Epithelial cell of esophagus (primary cell): ENCODE measurements around the gene PKD1L1.

Experiments used
- DNase-seq: peaks from one replicate; pipeline ENCODE4 v3.0.0; 2010; ENCODE audit warnings: low read depth
- H3K4me3 ChIP-seq: 2 replicates; pipeline ENCODE4 v1.5.1; 2011; ENCODE audit warnings: mild to moderate bottlenecking, low read length, control low read depth
- CTCF ChIP-seq: IDR thresholded peaks from 2 replicates; pipeline ENCODE4 v1.5.1; 2011; ENCODE audit warnings: low read depth, mild to moderate bottlenecking, low read length, control low read depth, inconsistent platforms; ENCODE audit not compliant: insufficient read depth; ENCODE audit errors: missing control alignments

The PKD1L1 gene

DNA sequence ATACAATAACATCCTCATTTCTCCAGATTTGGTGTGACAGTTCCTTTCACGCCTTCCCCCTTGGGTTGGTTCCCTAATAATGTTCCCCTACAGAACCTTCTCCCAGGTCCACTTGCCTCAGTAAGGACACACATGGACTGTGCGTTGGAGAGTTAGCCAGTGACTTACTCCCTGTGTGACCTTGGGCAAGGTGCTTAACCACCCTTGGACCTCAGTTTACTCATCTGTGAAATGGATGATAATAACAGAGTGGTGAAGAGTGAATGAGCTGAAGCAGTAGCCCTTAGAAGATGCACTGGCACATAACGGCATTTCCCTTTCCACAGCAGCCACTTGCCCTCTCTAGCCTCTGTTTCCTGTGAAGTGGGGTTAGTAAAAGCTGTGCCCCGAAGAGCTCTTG lies 175.8 kb downstream of the PKD1L1 start:
- no peak for DNase-seq
- TF ChIP-seq CTCF, result no peak

DNA sequence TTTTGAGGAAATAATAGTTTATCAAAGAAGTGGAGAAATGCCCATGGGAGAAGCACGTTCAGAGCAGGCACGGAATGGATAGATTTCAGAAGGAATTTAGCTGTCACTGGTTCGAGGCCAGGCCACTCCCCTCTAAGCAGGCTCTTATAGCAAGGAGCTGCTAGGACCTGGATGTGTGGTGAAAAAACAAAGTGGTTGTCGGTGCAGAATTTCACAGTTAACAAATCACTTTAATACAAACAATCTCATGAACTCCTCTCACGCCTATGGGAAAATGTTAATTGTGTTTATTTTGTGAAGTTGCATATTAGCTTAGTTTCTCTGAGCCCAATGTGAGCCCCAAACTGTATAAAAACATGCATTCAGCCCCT lies 176.3 kb downstream of the PKD1L1 start:
- no peak for TF ChIP-seq CTCF
- no peak for DNase-seq

More for the DNA sequence above, 175.8 kb downstream of the PKD1L1 start:
- H3K4me3 ChIP-seq, result no peak overlapping the region

DNA sequence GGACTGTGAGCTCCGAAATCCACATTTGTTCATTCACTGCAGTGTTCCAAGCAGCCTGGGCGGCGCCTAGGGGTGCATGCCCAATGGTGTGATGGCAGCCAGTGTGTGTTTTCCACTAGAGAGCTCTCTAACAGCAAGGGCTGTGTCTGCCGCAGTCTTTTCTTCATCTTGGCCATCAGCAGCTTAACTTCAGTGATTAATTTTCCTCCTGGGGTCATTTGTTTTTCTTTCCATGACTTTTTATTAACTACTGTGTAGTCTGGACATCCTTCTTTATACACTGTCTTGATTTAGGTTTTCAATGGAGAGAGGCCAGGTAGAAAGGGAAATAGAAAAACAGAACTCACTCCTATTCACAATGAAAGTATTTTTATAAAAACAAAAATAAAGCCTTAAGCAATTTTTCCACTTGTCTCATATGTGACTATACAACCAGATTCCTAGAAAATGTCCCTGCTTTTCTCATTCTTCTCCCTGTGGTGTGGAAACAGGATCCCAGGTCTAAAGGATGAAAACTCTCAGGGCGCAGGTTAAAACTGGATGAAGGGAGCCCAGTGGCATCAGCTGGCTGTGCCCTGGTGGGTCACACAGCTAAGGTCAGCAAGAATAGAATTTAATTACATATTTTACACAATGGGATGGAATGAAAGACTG lies 176.8 kb downstream of the PKD1L1 start:
- TF ChIP-seq CTCF, result no peak
- H3K4me3 ChIP-seq, result no peak overlapping the region
- no peak for DNase-seq

More for the DNA sequence above, 176.3 kb downstream of the PKD1L1 start:
- no peak overlapping the region for H3K4me3 ChIP-seq

- no peak for TF ChIP-seq CTCF
- no peak overlapping the region for H3K4me3 ChIP-seq
- no peak for DNase-seq
These were observed 182.1 kb downstream of the PKD1L1 start for GRCh38 chr7:47766126-47766525.

GRCh38 chr7:47765373-47765979 lies 182.8 kb downstream of the PKD1L1 start:
- DNase-seq, result no peak
- no peak overlapping the region for H3K4me3 ChIP-seq
- TF ChIP-seq CTCF, result no peak

GRCh38 chr7:47764746-47765145 lies 183.5 kb downstream of the PKD1L1 start:
- DNase-seq, result no peak
- TF ChIP-seq CTCF, result no peak
- H3K4me3 ChIP-seq, result no peak overlapping the region
